ENCODE measurements around the gene ZNF165.
A peak's percentile ranks its signal among the peaks of the same experiment; 100 is the strongest.
"Not testable (repeated sequence)": the region's sequence is repeated elsewhere in the genome, so short reads cannot be mapped to it uniquely, and the experiment has no call there.

The ZNF165 gene
- total RNA-seq, result 3.4 to 3.8 reads per million in 2 donors

DNA sequence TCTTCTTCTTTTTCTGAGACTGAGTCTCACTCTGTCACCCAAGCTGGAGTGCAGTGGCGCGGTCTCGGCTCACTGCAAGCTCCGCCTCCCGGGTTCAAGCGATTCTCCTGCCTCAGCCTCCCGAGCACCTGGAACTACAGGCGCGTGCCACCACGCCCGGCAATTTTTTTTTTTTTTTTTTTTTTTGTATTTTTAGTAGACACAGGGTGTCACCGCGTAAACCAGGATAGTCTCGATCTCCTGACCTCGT lies at the start of gene ZNF165:
Gene ZNF165 (plus strand): TSS at position 188 of the 250 bp plus-strand sequence. CDS start 4,913 bp downstream, outside the sequence.
- not testable (repeated sequence) for DNase-seq

DNA sequence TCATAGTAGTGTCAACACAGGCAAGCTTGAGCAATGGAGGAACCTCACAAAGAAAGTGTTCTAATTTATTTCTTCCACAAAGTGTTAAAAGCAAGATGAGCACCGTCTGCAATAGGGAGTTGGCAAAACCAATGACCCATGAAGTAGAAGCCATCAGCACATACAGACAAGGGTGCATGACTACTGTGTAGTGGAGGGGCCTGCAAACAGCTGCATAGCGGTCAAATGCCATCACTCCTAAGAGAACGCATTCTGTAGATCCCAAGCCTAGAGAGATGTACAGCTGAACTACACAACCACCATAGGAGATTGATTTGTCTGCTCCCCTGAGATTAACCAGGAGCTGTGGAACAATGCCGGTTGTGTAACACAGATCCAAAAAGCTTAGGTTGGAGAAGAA lies 26.8 kb upstream of the ZNF165 start:
- DNase-seq, result no peak

GRCh38 chr6:28060405-28060804 lies 20.0 kb upstream of the ZNF165 start:
- DNase-seq, result no peak

DNA sequence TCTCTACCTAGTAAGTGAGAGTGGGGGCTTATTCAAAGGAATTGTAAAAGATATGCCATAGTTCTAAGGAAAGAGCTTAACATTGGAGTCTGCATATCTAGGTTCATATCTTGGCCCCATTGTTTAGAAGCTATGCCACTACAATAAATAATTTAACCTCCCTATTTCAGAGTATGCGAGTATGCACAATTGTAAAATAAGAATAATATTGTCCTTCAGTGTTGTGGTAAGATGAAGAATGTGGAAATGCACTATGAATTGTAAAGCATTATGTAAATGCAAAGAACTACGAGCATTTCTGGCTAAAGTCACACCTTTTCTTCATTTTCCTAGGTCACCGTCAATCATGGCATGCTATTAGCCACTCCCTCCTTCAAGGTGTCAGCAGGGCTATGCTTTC lies 16.1 kb upstream of the ZNF165 start:
- DNase-seq, result no peak

- DNase-seq, result no peak
Observed at GRCh38 chr6:28068067-28068466, 12.3 kb upstream of the ZNF165 start.

GRCh38 chr6:28070968-28071367 lies 9.4 kb upstream of the ZNF165 start:
- DNase-seq, result not testable (repeated sequence)

GRCh38 chr6:28078050-28078449 lies 2.3 kb upstream of the ZNF165 start:
- no peak for DNase-seq

DNA sequence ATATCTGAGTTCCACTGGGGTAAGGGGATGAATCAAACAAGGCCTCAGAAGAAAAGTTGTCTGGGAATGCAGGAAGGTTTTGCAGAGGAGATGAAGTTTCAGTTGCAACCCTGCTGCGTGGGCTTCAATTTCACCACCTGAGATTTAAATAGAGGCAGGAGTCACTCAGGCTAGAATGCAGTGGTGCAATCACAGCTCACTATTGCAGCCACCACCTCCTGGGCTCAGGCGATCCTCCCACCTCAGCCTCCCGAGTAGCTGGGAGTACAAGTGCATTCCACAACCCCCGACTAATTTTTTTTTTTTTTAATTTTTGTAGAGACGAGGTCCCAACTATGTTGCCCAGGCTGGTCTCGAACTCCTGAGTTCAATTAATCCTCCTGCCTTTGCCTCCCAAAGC lies 1.5 kb upstream of the ZNF165 start:
- no peak for DNase-seq

- DNase-seq, result peak; percentile 83
Observed at GRCh38 chr6:28080631-28081485, 490 bp downstream of the ZNF165 start.

DNA sequence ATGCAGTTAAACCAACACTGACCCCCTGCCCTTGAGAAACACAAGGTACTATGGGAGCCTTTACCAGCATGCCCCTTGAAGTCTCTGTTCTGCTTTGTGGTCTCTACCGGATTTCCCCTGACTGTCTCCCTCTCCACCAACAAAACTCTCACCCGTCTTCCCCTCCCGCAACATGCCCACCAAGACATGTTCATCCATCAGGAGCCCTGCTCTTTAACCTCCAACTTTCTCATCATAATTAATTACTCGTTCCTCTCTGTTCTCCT lies 1.1 kb downstream of the ZNF165 start:
- no peak for DNase-seq

DNA sequence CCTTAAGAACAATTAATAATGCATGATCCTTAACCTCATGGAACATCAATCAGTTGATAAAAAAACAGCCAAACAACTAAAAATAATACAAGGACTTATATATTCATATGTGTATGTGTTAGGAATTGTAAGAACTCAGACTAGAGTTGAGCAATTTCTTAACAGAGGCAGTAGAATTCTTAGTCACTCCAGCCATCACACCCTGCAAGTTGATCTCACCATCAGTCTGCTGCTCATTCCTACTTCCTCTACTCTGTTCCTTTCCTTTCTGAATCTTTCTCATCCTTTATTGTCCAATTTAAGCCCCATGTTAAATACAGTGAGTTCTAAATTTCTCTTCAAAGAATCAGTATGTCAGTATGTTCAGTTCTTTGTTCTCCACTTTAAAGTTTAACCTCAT lies 2.6 kb downstream of the ZNF165 start:
- no peak for DNase-seq

- DNase-seq, result no peak
Observed at GRCh38 chr6:28089054-28089453, 8.7 kb downstream of the ZNF165 start.

DNA sequence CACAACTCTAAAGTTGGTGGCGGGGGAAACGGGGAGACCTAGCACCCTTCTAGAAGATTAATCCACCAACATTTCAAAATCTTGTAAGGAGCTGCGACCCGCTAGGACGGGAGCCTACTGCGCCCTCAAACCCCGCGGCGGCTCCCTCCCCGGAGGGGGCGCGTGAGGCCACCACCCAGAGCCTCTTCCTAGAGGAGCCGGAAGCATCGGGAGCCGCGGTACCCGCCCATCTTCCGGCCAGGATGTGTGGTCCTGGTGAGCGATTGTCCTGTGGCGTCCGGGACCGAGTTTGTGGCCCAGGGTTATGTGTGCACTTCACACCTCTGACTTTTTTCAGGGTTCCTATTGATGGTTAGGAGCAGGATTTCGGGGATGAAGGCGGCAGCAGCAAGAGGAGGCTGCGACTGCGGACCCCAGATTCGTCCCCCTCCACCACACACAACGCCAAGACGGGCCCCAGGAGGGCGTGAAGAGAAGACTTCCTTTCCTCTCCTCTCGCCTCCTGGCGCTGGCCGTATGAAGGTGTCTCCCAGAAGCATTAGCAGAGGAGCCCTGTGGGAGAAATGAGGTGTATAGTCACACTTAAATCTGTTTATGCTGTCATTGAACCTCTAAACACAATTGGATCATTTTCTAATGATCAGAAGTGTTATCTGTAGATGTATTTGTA lies 10.7 kb downstream of the ZNF165 start:
- no peak for DNase-seq

DNA sequence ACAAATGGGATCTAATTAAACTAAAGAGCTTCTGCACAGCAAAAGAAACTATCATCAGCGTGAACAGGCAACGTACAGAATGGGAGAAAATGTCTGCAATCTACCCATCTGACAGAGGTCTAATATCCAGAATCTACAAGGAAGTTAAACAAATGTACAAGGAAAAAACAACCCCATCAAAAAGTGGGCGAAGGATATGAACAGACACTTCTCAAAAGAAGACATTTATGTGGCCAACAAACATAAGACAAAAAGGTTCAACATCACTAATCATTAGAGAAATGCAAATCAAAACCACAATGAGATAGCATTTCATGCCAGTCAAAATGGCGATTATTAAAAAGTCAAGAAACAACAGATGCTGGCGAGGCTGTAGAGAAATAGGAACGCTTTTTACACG lies 21.9 kb downstream of the ZNF165 start:
- DNase-seq, result not testable (repeated sequence)

- not testable (repeated sequence) for DNase-seq
Observed at GRCh38 chr6:28102699-28103098, 22.3 kb downstream of the ZNF165 start.

DNA sequence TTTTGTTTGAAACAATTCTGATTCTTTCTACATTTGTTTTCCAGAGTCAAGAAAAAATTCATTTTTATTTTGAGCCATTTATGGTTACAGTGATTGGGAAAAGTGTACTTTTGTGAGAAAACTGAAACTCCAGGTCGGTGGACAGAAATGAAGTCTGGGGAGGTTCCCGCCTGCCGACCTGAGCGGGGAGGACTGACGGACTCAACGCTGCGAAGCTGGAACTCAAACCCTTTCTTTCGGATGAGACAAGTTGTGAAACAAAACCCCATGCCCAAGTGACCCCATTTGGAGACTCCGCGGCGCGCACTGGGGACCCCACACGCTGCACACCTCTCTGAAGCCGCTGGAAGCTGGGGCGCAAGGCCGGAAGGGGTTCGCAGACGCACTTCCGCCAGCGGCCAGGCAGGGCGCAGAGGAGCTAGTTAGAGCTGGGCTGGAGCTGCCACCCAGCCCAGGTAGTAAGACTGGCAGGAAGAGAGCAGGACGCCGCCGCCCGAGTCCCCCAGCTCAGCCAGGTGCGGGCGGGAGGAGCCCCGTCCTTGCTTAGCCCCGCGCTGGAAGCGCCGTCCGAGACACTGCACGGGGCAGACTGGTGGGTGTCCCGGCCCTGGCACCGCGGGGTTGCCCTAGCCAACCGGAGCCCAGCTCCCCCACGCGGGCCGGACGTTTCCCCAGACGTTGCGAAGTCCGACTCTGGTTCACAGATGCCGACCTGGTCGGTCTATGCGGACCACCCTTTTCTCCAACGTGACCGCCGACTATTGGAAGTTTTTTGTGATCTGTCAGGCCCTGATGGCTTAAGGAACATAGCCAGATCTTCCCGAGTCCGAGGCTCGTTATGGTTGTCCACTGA lies 24.2 kb downstream of the ZNF165 start:
- peak; percentile 73 for DNase-seq

- DNase-seq, result no peak
Observed at GRCh38 chr6:28105245-28105639, 24.9 kb downstream of the ZNF165 start.

DNA sequence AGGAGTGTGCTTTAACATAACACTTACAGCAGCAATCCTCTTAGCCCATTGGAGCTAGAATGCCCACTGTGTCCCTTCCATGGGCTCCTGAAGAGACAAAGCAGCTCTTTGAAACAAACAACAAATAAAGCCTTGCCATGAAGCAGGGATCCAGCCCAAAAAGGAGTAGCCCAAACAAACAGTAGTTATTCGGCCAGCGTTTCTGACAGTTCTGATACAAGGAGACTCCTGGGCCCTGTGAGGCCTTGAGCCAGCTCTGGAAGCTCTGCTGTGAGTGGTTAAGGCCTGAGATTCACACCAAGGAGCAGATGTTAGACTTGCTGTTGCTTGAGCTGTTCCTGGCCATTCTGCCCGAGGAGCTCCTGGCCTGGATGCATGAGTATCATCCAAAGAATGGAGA lies 27.1 kb downstream of the ZNF165 start:
- no peak for DNase-seq

DNA sequence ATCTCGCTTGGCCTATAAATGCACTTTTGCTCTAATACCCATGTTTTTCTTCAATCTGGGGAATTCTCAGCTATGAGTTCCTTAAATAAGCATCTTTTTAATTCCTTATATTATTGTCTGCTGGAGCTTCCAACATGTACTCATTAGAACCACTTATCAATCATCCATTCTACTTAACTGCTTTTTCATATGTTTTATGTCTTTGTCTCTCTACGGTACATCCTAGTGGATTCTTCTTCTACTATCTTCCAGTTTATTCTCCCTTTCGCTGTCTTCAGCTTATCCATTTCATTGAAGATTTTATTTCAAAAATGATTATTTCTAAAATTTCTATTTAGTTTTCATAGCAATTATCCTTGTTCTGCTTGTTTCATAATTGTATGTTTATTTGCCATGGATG lies 31.6 kb downstream of the ZNF165 start:
- DNase-seq, result no peak

DNA sequence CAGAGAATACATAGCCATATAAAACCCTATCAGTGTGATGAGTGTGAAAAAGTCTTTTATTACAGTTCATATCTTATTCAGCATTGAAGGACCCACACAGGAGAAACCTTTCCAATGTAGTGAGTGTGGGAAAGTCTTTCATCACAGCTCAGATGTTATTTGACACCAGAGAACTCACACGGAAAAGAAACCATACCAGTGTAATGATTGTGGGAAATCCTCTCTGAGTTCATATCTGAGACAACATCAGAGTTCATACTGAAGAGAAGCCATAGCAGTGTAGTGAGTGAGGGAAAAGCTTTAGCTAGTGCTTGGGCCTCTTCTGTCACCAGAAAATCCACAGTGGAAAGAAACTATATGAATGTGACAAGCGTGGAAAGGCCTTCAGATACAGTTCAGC lies 35.4 kb downstream of the ZNF165 start:
- DNase-seq, result no peak

DNA sequence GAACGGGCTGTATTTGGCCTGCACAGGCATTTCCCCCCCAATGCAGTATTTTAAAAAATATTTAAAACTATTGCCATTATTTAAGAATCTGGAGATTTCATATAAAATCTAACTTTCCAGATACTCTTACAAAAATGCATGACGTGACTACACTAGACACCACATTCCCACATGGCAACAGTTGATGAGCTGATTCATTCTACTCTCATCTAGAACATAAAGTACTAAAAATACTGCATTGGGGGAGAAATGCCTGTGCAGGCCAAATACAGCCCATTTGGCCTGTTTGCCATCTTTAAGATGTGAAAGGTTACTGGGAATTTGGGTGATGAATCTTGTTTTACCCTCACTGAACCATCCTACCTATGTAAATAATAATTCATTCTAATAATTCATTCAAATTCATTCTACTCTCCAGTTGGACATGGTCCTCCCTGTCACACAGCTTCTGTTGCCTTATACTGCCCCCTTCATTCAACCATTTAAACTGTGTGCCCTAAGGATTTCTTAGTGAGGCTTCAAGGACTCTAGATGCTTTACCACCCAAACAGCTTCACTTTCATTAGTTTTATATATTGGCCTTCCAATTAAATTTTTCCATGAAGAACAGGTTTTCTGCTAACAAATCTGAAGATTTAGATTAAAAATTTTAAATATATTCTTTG lies 37.1 kb downstream of the ZNF165 start:
- no peak for DNase-seq

GRCh38 chr6:28118217-28118616 lies 37.8 kb downstream of the ZNF165 start:
- DNase-seq, result no peak

DNA sequence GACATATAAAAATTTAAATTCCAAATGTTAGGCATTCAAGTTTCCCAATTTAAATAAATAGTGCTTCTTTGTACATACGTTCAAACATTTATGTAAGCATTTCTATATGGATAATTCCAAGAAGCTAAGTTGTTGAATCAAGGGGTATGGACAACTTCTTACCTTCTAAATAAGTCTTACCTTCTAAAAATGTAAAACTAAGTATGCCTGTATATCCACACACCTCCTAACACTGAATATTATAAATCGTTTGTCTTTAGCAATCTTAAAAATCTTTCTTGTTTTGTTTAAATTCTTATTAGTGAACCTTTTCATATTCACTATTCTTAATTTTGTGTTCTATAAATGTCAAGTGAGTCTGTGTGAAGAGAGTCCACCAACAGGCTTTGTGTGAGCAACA lies 41.5 kb downstream of the ZNF165 start:
- no peak for DNase-seq
